Tibial nerve (tissue), 4 donors: ENCODE measurements around the gene TMEM238L. TPM values are rescaled to one million over a fixed set of nuclear protein-coding genes. Genes with fewer than 3 reads are reported as not detected.

Experiments used
- DNase-seq, 2 donors: peaks; one replicate each; pipeline ENCODE4 v3.0.0-alpha.2; 2019; ENCODE audit warnings: low spot score in 2 of 2
- H3K27ac ChIP-seq, 4 donors: fragments of 200-600 bp; sonication (generic) in 3 of 4; one replicate each; pipeline ENCODE4 v1.5.1; 2017 to 2019; ENCODE audit warnings: mild to moderate bottlenecking in 1 of 4
- H3K27me3 ChIP-seq, 2 donors: fragments of 200-600 bp; sonication (generic) in 1 of 2; one replicate each; pipeline versions ENCODE4 v1.5.1 to v1.6.0; 2017 to 2019
- H3K36me3 ChIP-seq, 3 donors: fragments of 200-600 bp; sonication (generic); one replicate each; pipeline ENCODE4 v1.5.1; 2018 to 2019
- H3K4me1 ChIP-seq, 4 donors: fragments of 200-600 bp; sonication (generic) in 3 of 4; one replicate each; pipeline ENCODE4 v1.5.1; 2017 to 2019
- H3K4me3 ChIP-seq, 4 donors: fragments of 200-600 bp; sonication (generic) in 3 of 4; one replicate each; pipeline ENCODE4 v1.5.1; 2017 to 2019; ENCODE audit warnings: mild to moderate bottlenecking in 1 of 4, moderate library complexity in 1 of 4
- H3K9me3 ChIP-seq, 4 donors: fragments of 200-600 bp; sonication (generic) in 3 of 4; one replicate each; pipeline ENCODE4 v1.5.1; 2017 to 2019
- EP300 ChIP-seq, 2 donors: sonication (generic); formaldehyde crosslinking; IDR thresholded peaks; one replicate each; pipeline ENCODE4 v1.6.1; 2017; ENCODE audit warnings: antibody characterized with exemption in 2 of 2, mild to moderate bottlenecking in 1 of 2
- POLR2A ChIP-seq, 2 donors: fragments of 450-650 bp; IDR thresholded peaks; one replicate each; pipeline ENCODE4 v1.6.1; 2017; ENCODE audit warnings: antibody characterized with exemption in 2 of 2, mild to moderate bottlenecking in 2 of 2, moderate library complexity in 2 of 2
- WGBS, 2 donors: methylation state at CpG; one replicate each; pipeline ENCODE4 v1.1.5; 2018; 5-methylcytosine and 5-hydroxymethylcytosine counted together
- total RNA-seq, 4 donors: library from RNA; depleted of rRNA; stranded (reverse); fragments of >200 nt; gene quantifications; one replicate each; pipeline ENCODE4 v1.1.0, GENCODE V29; 2016
- TF ChIP-seq, protein P1 (sequence below), 5 experiments: fragments of 200-600 bp in 3 of 5; fragments of 450-650 bp in 2 of 5; sonication (generic) in 3 of 5; IDR thresholded peaks; one replicate each; pipeline ENCODE4 v1.5.1; 2016 to 2019; ENCODE audit warnings: antibody characterized with exemption in 5 of 5, mild to moderate bottlenecking in 3 of 5, moderate library complexity in 2 of 5

TMEM238L gene
- total RNA-seq, 4 donors from 2014 or later: not detected

DNA sequence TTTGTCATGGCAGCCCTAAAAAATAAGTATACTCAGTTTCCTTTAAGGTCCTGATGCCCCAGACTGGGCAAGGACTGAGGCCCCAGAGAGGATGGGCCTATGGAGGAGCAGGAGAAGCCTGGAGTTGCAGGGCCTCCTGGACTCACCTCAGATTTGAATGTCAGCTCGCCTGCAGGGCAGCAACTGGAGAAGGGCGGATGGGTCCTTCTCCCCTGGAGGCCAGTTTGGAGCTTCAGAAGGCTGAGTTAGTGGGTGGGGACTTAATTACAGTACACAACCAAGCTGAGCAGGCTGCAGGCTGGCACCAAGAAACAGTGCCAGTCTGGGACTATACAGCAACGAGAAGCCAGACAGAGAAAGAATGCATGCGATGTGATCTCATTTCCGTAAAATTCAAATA is 27.8 kb upstream of the TMEM238L start:
- TF ChIP-seq, protein P1, sequence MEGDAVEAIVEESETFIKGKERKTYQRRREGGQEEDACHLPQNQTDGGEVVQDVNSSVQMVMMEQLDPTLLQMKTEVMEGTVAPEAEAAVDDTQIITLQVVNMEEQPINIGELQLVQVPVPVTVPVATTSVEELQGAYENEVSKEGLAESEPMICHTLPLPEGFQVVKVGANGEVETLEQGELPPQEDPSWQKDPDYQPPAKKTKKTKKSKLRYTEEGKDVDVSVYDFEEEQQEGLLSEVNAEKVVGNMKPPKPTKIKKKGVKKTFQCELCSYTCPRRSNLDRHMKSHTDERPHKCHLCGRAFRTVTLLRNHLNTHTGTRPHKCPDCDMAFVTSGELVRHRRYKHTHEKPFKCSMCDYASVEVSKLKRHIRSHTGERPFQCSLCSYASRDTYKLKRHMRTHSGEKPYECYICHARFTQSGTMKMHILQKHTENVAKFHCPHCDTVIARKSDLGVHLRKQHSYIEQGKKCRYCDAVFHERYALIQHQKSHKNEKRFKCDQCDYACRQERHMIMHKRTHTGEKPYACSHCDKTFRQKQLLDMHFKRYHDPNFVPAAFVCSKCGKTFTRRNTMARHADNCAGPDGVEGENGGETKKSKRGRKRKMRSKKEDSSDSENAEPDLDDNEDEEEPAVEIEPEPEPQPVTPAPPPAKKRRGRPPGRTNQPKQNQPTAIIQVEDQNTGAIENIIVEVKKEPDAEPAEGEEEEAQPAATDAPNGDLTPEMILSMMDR (IDR thresholded peaks at IDR 0.05): no peak
- TF ChIP-seq POLR2A (IDR thresholded peaks at IDR 0.05) (no peak), EP300 (IDR thresholded peaks at IDR 0.05) (no peak)
- H3K27me3 ChIP-seq: no peaks in the 10 kb centered on the region
- H3K36me3 ChIP-seq: no peaks in the 10 kb centered on the region
- H3K4me3 ChIP-seq: no peak overlapping the region
- no peak overlapping the region for H3K27ac ChIP-seq
- no peak for DNase-seq
- H3K4me1 ChIP-seq: no peaks in the 10 kb centered on the region
- no peaks in the 10 kb centered on the region for H3K9me3 ChIP-seq
- WGBS, 2 donors: 88 to 89% methylated on average over 5 of the region's 5 CpGs

DNA sequence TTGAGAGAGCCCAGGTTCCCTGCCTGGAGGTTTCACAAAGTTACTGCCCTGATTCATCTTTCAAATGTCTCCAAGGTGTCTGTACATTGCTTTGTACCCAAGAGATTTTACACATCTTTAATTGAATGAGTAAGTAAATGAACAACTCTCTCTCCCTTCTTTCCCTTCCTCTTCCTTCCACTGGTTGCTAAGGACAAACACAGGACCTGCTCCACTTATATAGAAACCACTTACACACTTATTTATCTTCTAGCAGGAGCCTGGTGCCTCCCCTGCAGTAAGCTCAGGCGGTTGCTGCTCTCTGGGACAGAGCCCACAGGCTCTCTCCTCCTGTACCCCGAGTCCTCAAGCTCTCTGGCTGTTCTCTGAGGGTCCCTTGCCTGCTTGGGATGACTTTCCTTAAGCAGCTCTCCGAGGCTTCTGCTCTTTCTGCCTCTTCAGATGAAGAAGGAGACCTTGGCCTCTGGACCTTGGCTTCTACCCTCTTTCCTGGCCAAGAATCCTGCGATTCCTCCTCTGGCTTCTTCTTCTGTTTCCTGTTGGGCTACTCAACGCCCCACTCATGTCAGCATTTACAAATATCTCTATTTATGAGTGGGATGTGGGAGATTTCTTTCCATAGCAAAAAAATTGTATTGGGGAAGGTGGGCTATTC is 24.1 kb upstream of the TMEM238L start:
- H3K4me3 ChIP-seq: no peak overlapping the region
- 78 to 79% methylated on average over 5 of the region's 5 CpGs for WGBS, 2 donors
- H3K27me3 ChIP-seq: no peaks in the 10 kb centered on the region
- DNase-seq: no peak
- TF ChIP-seq, protein P1 (IDR thresholded peaks at IDR 0.05): no peak
- TF ChIP-seq POLR2A (IDR thresholded peaks at IDR 0.05) (no peak), EP300 (IDR thresholded peaks at IDR 0.05) (no peak)
- no peaks in the 10 kb centered on the region for H3K9me3 ChIP-seq
- no peaks in the 10 kb centered on the region for H3K4me1 ChIP-seq
- H3K36me3 ChIP-seq: no peaks in the 10 kb centered on the region
- no peak overlapping the region for H3K27ac ChIP-seq

GRCh38 chr17:10824874-10825273 is 21.0 kb upstream of the TMEM238L start:
- WGBS, 2 donors: 80 to 89% methylated on average over 7 of the region's 7 CpGs
- Histone ChIP-seq H3K36me3 (no peaks in the 10 kb centered on the region), H3K4me3 (no peak overlapping the region), H3K27ac (no peak overlapping the region), H3K27me3 (no peaks in the 10 kb centered on the region), H3K9me3 (no peaks in the 10 kb centered on the region), H3K4me1 (no peaks in the 10 kb centered on the region)
- TF ChIP-seq POLR2A (IDR thresholded peaks at IDR 0.05) (no peak), EP300 (IDR thresholded peaks at IDR 0.05) (no peak)
- TF ChIP-seq, protein P1 (IDR thresholded peaks at IDR 0.05): no peak
- DNase-seq: no peak

DNA sequence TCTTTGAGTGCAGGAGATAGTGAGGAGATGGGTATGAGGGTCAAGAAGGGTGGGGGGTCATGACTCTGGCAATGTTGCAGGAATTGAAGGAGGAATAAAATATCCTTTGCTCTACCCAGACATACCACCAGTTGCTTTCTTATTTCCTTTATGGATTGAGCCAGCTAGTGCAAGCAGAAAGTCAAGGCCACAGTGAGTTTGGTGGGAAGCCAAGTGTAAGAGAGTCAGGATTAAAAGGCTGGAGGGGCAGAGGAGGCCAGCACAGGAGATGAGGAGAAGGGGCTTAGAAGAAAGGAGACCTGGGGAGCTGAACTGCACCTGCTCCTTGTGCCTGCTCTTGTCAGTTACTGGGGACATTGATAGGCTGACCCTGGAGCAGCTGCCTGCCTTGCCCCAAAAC is 17.9 kb upstream of the TMEM238L start:
- Histone ChIP-seq H3K9me3 (no peaks in the 10 kb centered on the region), H3K4me3 (no peak overlapping the region), H3K36me3 (no peaks in the 10 kb centered on the region), H3K4me1 (no peaks in the 10 kb centered on the region), H3K27ac (no peak overlapping the region), H3K27me3 (no peaks in the 10 kb centered on the region)
- no peak for DNase-seq
- TF ChIP-seq, protein P1 (IDR thresholded peaks at IDR 0.05): no peak
- TF ChIP-seq POLR2A (IDR thresholded peaks at IDR 0.05): no peak
- no peak for TF ChIP-seq EP300 (IDR thresholded peaks at IDR 0.05)

GRCh38 chr17:10821054-10821453 is 17.2 kb upstream of the TMEM238L start:
- H3K4me3 ChIP-seq: no peak overlapping the region
- no peaks in the 10 kb centered on the region for H3K4me1 ChIP-seq
- H3K27me3 ChIP-seq: no peaks in the 10 kb centered on the region
- TF ChIP-seq POLR2A (IDR thresholded peaks at IDR 0.05) (no peak), EP300 (IDR thresholded peaks at IDR 0.05) (no peak)
- TF ChIP-seq, protein P1 (IDR thresholded peaks at IDR 0.05): no peak
- H3K36me3 ChIP-seq: no peaks in the 10 kb centered on the region
- WGBS, 2 donors: 45 to 56% methylated on average over 4 of the region's 4 CpGs
- no peak for DNase-seq
- no peaks in the 10 kb centered on the region for H3K9me3 ChIP-seq
- H3K27ac ChIP-seq: no peak overlapping the region
